CD4-positive, alpha-beta T cell treated with Interleukin-4 for 1 hour (primary cell): ENCODE data around the gene CFDP1.

ENCODE experiments used
- DNase-seq, 2 donors: peaks; one replicate each; pipeline ENCODE4 v3.0.0-alpha.2; 2020 to 2022

CFDP1 gene

DNA sequence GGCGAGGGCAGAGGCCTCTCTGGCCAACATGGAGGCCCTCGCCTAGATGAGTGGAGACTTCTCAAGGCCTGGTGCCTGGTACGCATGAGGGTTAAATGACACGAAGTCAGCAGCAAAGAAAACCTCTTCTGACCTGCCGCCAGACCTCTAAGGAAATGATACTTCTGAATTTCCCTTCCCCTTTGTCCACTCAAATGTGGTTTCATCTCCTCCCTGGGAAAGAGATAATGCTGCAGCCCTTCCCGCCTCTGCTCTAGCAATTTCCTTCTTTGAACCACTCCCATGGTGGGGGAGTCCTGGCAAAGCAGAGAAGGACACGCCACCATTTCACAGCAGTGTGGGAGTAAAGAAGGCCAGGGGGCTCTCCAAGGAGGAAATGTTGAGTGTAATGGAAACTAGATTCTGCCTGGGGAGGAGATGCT is 116.2 kb downstream of the CFDP1 start:
- DNase-seq, result no peak

GRCh38 chr16:75315539-75316306 is 117.6 kb downstream of the CFDP1 start:
- DNase-seq, result no peak

GRCh38 chr16:75312875-75313274 is 120.4 kb downstream of the CFDP1 start:
- DNase-seq, result no peak

- DNase-seq, result no peak
Observed at GRCh38 chr16:75311383-75311938, 121.8 kb downstream of the CFDP1 start.

- no peak for DNase-seq
Observed at GRCh38 chr16:75310541-75310940, 122.8 kb downstream of the CFDP1 start.

DNA sequence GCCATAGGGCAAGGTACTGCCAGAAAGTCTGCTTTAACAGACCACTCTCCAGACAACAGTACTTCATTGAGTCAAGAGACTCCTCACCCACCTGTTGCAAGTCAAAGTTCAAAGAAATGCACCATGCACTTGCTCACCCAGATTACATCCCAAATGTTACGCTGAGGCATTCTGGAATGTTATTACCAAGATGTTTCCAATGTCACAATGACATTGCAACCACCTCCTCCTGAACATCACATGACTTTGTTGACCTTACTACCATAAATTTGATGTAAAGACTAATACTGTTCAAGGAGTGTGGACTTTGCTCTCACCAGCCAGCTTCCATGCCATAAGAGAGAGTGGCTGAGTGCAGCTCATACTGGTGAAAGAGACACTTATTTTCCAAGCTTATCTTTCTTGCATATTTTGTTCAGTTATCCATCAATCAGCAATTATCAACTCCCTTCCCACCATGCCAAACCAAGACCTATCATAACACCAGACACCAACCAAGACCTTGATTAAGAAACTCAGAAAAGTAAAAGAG is 123.3 kb downstream of the CFDP1 start:
- no peak for DNase-seq

DNA sequence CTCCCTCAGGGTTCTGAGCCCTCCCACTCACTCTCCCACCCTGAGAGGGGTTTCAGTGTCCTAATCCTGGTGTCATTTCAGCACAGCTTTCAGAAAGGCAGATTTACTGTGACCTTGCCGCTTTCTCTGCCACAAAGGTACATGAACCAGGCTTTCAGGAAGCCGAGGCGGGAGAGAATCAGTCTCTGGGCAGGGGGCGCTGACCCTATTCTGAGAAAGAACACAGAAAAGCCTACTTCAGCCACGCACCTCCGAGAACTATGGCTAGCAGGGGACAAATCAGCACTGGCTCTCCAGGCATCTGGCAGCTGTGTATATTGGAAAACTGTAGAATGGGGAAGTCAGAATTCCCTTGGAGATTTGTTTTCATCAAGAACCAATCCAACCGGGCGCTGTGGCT is 124.1 kb downstream of the CFDP1 start:
- DNase-seq, result no peak

GRCh38 chr16:75308011-75308410 is 125.3 kb downstream of the CFDP1 start:
- DNase-seq, result no peak

DNA sequence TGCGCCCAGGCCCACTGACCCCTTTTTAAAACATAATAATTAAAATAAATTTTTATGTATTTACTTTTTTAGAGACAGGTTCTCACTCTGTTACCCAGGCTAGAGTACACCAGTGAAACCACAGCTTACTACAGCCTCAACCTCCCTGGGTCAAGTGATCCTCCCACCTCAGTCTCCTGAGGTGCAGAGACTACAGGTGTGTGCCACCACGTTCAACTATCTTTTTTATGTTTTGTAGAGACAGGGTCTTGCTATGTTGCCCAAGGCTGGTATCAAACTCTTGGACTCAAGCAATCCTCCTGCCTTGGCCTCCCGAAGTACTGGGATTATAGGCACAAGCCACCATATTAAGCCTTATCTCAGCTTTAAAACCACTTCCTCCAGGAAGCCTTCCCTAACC is 125.8 kb downstream of the CFDP1 start:
- no peak for DNase-seq

- DNase-seq, result no peak
Observed at GRCh38 chr16:75306099-75306762, 127.1 kb downstream of the CFDP1 start.

GRCh38 chr16:75305364-75306098 is 127.8 kb downstream of the CFDP1 start:
- DNase-seq, result peak in 1 of 2 donors; percentile 42

DNA sequence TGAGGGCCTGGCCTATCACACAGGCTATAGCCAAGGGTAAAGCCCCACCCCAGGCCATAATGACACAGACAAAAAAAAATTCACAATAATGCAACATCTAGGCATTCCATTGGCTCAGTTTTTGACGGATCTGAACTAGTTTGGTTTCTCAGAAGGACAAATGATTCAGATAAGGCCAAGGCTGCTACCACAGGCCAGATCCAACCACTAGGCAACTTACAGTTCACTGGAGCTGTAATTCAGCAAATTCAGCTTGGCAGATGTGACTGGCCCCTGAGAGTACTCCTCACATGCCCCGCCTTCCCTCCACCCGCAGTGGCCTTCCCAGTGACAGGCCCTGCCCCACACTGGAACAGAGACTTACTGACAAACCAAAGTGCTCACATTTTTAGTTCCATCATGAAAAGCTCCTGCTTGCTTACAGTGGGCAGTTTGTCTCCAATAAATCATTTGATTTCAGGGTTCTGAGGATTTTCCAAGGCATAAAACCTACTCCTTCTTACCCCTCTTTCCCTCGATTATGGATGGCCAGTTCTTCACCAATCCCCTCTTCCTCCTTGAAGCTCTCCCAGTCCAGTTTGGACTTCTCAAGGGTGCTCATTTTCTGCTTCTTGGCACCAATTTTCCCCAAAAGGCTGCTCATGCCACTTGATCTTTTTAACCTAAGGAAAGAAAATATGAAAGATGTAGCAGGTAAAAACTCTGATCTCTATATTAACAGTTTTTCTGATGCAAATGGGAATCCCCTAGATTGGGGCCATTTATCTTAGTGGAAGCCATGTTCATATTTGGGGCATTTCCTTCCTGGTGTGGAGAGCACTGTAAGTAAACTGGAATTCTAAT is 128.6 kb downstream of the CFDP1 start:
- DNase-seq, result no peak

- DNase-seq, result no peak
Observed at GRCh38 chr16:75301804-75302203, 131.5 kb downstream of the CFDP1 start.

GRCh38 chr16:75298267-75298666 is 135.0 kb downstream of the CFDP1 start:
- DNase-seq, result no peak

- DNase-seq, result no peak
Observed at GRCh38 chr16:75296606-75297005, 136.7 kb downstream of the CFDP1 start.

DNA sequence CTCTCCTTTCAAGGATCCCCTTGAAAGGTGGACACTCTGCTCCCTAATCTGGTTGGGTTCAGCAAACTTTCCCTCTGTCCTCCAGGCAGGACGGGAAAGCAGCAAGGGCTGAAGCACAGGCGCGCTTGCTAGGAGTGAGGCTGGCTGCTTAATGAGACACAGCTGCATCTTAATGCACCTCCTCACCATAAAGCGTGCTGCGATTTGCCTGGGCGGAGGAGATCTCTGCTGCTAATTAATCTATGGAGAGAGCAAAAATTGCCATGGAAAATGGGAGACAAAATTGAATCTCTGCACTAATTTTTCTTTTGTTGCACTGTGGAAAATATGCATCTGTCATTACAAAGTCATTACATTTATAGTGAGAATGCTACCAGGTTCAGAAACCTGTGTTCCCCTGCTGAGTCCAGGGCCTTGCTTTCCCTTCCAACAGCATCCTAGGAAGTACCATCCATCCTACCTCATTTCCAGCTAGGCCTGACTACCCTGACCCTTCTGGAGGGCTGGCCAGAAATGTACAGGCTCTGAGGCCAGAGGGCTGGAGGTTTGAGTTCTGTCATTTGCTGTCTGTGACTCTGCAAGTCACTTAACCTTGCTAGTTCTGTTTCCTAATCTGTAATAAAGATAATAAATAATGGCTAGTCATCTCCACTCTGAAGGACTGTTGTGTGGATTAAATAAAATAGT is 138.4 kb downstream of the CFDP1 start:
- DNase-seq, result no peak

DNA sequence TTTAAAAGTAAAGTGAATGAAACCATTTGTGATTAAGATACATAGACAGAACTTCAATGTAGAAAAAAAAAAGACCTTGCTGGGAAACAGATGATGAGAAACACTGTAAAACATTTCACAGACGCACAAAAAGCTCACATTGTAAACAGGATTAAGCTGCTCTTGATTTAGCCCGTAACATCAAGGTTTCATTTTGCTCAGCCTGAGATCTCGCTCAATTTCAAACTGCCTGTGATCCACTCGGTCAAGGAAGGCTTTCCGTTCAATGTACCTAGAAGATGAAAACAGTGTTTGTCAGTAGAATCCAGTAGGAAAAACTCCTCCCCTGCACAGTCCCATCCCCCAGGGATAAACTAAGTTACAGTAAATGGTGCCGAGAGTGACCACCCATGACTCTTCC is 139.5 kb downstream of the CFDP1 start:
- no peak for DNase-seq

DNA sequence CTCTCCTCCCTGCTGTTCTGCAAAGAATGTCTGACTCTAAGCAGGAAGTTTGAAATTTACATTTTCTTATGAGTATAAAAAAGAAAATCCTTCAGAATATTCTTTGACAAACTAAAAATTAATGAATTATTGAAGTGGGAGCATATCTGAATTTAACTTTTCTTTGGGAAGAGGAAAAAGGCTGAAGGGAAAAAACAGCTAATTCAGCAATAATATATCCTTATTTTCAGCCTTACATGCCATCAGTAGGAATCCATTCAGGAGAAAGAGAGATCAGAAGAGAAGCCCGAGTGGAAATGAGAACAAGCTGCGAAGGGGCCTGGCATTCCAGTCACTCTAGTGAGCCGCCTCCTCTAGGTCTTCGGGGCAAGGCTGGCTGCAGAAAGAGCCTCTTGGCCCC is 140.1 kb downstream of the CFDP1 start:
- no peak for DNase-seq

DNA sequence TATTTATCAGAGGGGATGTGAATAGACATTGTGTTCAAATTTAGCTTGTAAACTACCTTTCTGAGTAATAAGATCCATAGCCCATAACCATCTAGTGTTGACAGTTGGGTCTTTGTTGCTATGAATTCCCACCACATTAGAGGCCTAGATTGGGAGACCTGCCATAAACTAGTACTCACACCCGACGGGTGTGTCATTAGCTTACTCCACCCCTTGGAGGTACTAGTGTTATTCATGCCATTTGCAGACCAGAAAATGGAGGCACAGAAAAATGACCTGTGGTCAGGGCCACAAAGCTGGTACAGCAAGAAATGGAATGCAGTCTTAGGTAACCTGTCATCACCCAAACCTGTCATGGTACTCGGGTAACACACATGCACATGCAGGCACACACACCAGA is 140.6 kb downstream of the CFDP1 start:
- DNase-seq, result no peak

DNA sequence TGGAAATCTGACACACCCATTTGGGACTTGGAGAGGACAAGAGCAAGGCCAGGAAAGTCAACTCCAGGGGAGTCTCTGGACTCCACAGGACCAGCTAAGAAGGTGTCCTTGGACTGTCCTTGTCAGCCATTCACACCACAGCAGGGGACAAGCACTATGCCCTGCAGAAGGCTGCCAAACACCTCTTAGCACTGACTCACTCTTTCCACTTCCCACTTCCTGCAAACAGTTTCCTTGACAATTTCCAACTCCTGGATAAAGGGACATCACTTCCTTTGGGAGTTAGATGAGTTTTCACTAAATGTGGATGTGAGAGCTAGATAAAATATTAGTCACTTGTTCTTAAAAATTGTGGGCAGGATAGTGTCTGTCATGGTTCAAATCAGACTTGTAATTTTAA is 144.1 kb downstream of the CFDP1 start:
- DNase-seq, result no peak

- DNase-seq, result peak; percentile 69
Observed at GRCh38 chr16:75288596-75289120, 144.6 kb downstream of the CFDP1 start.
